Activated CD4-positive, alpha-beta T cell treated with anti-CD3 and anti-CD28 coated beads for 36 hours (primary cell): ENCODE results near the gene POU2F3. TPM values are rescaled to one million over a fixed set of nuclear protein-coding genes. Genes with fewer than 3 reads are reported as not detected.

ENCODE experiments used
- ATAC-seq: fragments of 200-7000 bp; cut with Tn5 transposase; one replicate; pipeline ENCODE4 v1.10.0; 2021; ENCODE audit warnings: mild to moderate bottlenecking, moderate library complexity
- CTCF ChIA-PET: fragments of 350-600 bp; sonication (Branson Sonifier 250); formaldehyde crosslinking; loops from one replicate; lab custom pipeline; 2021; ENCODE audit warnings: antibody characterized with exemption; lab: Charles Lee
- POLR2A ChIA-PET: fragments of 350-600 bp; sonication (Branson Sonifier 250); formaldehyde crosslinking; loops from one replicate; lab custom pipeline; 2021; ENCODE audit warnings: antibody characterized with exemption, inconsistent platforms; lab: Charles Lee
- DNase-seq: peaks from one replicate; pipeline ENCODE4 v3.0.0-alpha.2; 2020
- H3K27ac Mint-ChIP-seq: one replicate; pipeline ENCODE4 v1.8.0; 2021; ENCODE audit warnings: mixed read lengths
- H3K27me3 Mint-ChIP-seq: one replicate; pipeline ENCODE4 v1.8.0; 2021; ENCODE audit warnings: mixed read lengths
- H3K36me3 Mint-ChIP-seq: one replicate; pipeline ENCODE4 v1.8.0; 2021; ENCODE audit warnings: low read depth, mixed read lengths
- H3K4me1 Mint-ChIP-seq: one replicate; pipeline ENCODE4 v1.8.0; 2021; ENCODE audit warnings: mixed read lengths
- H3K4me3 Mint-ChIP-seq: one replicate; pipeline ENCODE4 v1.8.0; 2021; ENCODE audit warnings: mild to moderate bottlenecking, moderate library complexity, mixed read lengths
- H3K9me3 Mint-ChIP-seq: one replicate; pipeline ENCODE4 v1.8.0; 2021; ENCODE audit warnings: low read depth, mixed read lengths
- intact Hi-C, 2 experiments: fragments of 100-400 bp; cut with DNase I in 1 of 2; cut with micrococcal nuclease in 1 of 2; formaldehyde crosslinking; loops; one replicate each; pipeline versions ENCODE4 v1.14.2 to v1.15.1; 2022 to 2024; cut with DNase I, micrococcal nuclease
- total RNA-seq, 2 experiments: library from RNA; stranded (reverse); gene quantifications; one replicate each; pipeline ENCODE4 v1.2.3, GENCODE V29; 2021

The POU2F3 gene
- total RNA-seq, 2 experiments from 2014 or later = not detected

GRCh38 chr11:120290956-120291355 lies 51.0 kb downstream of the POU2F3 start:
- H3K9me3 Mint-ChIP-seq = no peaks in the 10 kb centered on the region
- ATAC-seq = no peak
- no peaks in the 10 kb centered on the region for H3K4me1 Mint-ChIP-seq
- H3K36me3 Mint-ChIP-seq = no peaks in the 10 kb centered on the region
- peaks cover 36% of the 10 kb centered on the region for H3K27me3 Mint-ChIP-seq
- ChIA-PET POLR2A (no interaction called here), CTCF (interaction anchor here (0.5 kb wide), 1 partner anchor 17 kb away, joined by 3 read pairs; no protein-coding TSS in a partner anchor)
- H3K4me3 Mint-ChIP-seq = no peak overlapping the region
- H3K27ac Mint-ChIP-seq = no peak overlapping the region
- intact Hi-C loops = no loop called here
- no peak for DNase-seq

- ChIA-PET CTCF (interaction anchor here (1.9 kb wide), 1 partner anchor 10 kb away, joined by 7 read pairs; no protein-coding TSS in a partner anchor), POLR2A (no interaction called here)
- no peak overlapping the region for H3K4me3 Mint-ChIP-seq
- intact Hi-C loops = no loop called here
- no peaks in the 10 kb centered on the region for H3K36me3 Mint-ChIP-seq
- no peak overlapping the region for H3K27ac Mint-ChIP-seq
- DNase-seq (no peak), ATAC-seq (no peak)
- no peaks in the 10 kb centered on the region for H3K4me1 Mint-ChIP-seq
- H3K27me3 Mint-ChIP-seq = peaks cover 45% of the 10 kb centered on the region
- no peaks in the 10 kb centered on the region for H3K9me3 Mint-ChIP-seq
Measured at GRCh38 chr11:120293038-120293800, 53.3 kb downstream of the POU2F3 start.

- peaks cover 47% of the 10 kb centered on the region for H3K27me3 Mint-ChIP-seq
- H3K4me3 Mint-ChIP-seq = no peak overlapping the region
- no peaks in the 10 kb centered on the region for H3K9me3 Mint-ChIP-seq
- no peaks in the 10 kb centered on the region for H3K4me1 Mint-ChIP-seq
- intact Hi-C loops = no loop called here
- ChIA-PET CTCF (interaction anchor here (0.7 to 1.9 kb wide), 2 partner anchors 9 to 57 kb away, joined by 3 to 7 read pairs; no protein-coding TSS in a partner anchor), POLR2A (no interaction called here)
- no peaks in the 10 kb centered on the region for H3K36me3 Mint-ChIP-seq
- DNase-seq (no peak), ATAC-seq (no peak)
- H3K27ac Mint-ChIP-seq = no peak overlapping the region
Measured at GRCh38 chr11:120294096-120294495, 54.2 kb downstream of the POU2F3 start.

- ChIA-PET POLR2A (no interaction called here), CTCF (no interaction called here)
- intact Hi-C loops = no loop called here
- DNase-seq (no peak), ATAC-seq (no peak)
- H3K9me3 Mint-ChIP-seq = no peaks in the 10 kb centered on the region
- H3K36me3 Mint-ChIP-seq = no peaks in the 10 kb centered on the region
- no peak overlapping the region for H3K4me3 Mint-ChIP-seq
- H3K27me3 Mint-ChIP-seq = peaks cover 43% of the 10 kb centered on the region
- H3K4me1 Mint-ChIP-seq = no peaks in the 10 kb centered on the region
- no peak overlapping the region for H3K27ac Mint-ChIP-seq
Measured at GRCh38 chr11:120295099-120295498, 55.2 kb downstream of the POU2F3 start.

- ATAC-seq (no peak), DNase-seq (no peak)
- peaks cover 41% of the 10 kb centered on the region for H3K27me3 Mint-ChIP-seq
- no peaks in the 10 kb centered on the region for H3K9me3 Mint-ChIP-seq
- ChIA-PET CTCF (interaction anchor here (1.0 kb wide), 1 partner anchor 60 kb away, joined by 7 read pairs; no protein-coding TSS in a partner anchor), POLR2A (no interaction called here)
- no peaks in the 10 kb centered on the region for H3K4me1 Mint-ChIP-seq
- no peaks in the 10 kb centered on the region for H3K36me3 Mint-ChIP-seq
- intact Hi-C loops = no loop called here
- H3K27ac Mint-ChIP-seq = no peak overlapping the region
- H3K4me3 Mint-ChIP-seq = no peak overlapping the region
Measured at GRCh38 chr11:120296554-120296953, 56.6 kb downstream of the POU2F3 start.

- Mint-ChIP-seq H3K27me3 (peaks cover 40% of the 10 kb centered on the region), H3K4me1 (no peaks in the 10 kb centered on the region), H3K27ac (no peak overlapping the region), H3K36me3 (no peaks in the 10 kb centered on the region), H3K9me3 (no peaks in the 10 kb centered on the region), H3K4me3 (no peak overlapping the region)
- POLR2A ChIA-PET = no interaction called here
- ATAC-seq = no peak
- CTCF ChIA-PET = interaction anchor here (0.7 to 8.7 kb wide), 4 partner anchors 9 to 74 kb away, joined by 3 to 164 read pairs (median 4); partner anchors contain the start of gene POU2F3
- intact Hi-C loops = no loop called here
- DNase-seq = no peak
Measured at GRCh38 chr11:120298461-120298860, 58.5 kb downstream of the POU2F3 start.

GRCh38 chr11:120302001-120302805 lies 62.3 kb downstream of the POU2F3 start:
- H3K4me3 Mint-ChIP-seq = no peak overlapping the region
- DNase-seq (no peak), ATAC-seq (peak; percentile 15)
- no peaks in the 10 kb centered on the region for H3K36me3 Mint-ChIP-seq
- CTCF ChIA-PET = interaction anchor here (0.6 to 8.7 kb wide), 32 partner anchors 8 to 1466 kb away, joined by 3 to 164 read pairs (median 4); partner anchors contain the start of gene POU2F3
- no peaks in the 10 kb centered on the region for H3K4me1 Mint-ChIP-seq
- H3K27me3 Mint-ChIP-seq = peaks cover 28% of the 10 kb centered on the region
- intact Hi-C loops = no loop called here
- H3K27ac Mint-ChIP-seq = no peak overlapping the region
- H3K9me3 Mint-ChIP-seq = no peaks in the 10 kb centered on the region
- POLR2A ChIA-PET = interaction anchor here (1.5 kb wide), 1 partner anchor 66 kb away, joined by 4 read pairs; no protein-coding TSS in a partner anchor

- peak; percentile 84 for DNase-seq
Measured at GRCh38 chr11:120303004-120303637, 63.2 kb downstream of the POU2F3 start.

GRCh38 chr11:120304526-120304925 lies 64.6 kb downstream of the POU2F3 start:
- Mint-ChIP-seq H3K9me3 (no peaks in the 10 kb centered on the region), H3K4me3 (no peak overlapping the region), H3K36me3 (no peaks in the 10 kb centered on the region), H3K27me3 (peaks cover 18% of the 10 kb centered on the region), H3K27ac (no peak overlapping the region), H3K4me1 (no peaks in the 10 kb centered on the region)
- no peak for ATAC-seq
- CTCF ChIA-PET = interaction anchor here (0.6 to 8.7 kb wide), 10 partner anchors 13 to 163 kb away, joined by 3 to 164 read pairs (median 5); partner anchors contain the start of gene POU2F3
- intact Hi-C loops = no loop called here
- no peak for DNase-seq
- POLR2A ChIA-PET = no interaction called here

More at GRCh38 chr11:120303004-120303637, 63.2 kb downstream of the POU2F3 start:
- CTCF ChIA-PET = interaction anchor here (0.6 to 8.7 kb wide), 38 partner anchors 8 to 906 kb away, joined by 3 to 164 read pairs (median 4); partner anchors contain the start of gene POU2F3
- peak; percentile 94 for ATAC-seq
- intact Hi-C loops = loop anchor here (1.0 kb wide), 2 partner anchors 68 to 131 kb away; no protein-coding TSS in a partner anchor
- H3K4me3 Mint-ChIP-seq = no peak overlapping the region
- peaks cover 24% of the 10 kb centered on the region for H3K27me3 Mint-ChIP-seq
- H3K4me1 Mint-ChIP-seq = no peaks in the 10 kb centered on the region
- no peak overlapping the region for H3K27ac Mint-ChIP-seq
- H3K36me3 Mint-ChIP-seq = no peaks in the 10 kb centered on the region
- POLR2A ChIA-PET = interaction anchor here (1.5 kb wide), 1 partner anchor 67 kb away, joined by 4 read pairs; no protein-coding TSS in a partner anchor
- no peaks in the 10 kb centered on the region for H3K9me3 Mint-ChIP-seq

GRCh38 chr11:120305286-120305685 lies 65.3 kb downstream of the POU2F3 start:
- no peaks in the 10 kb centered on the region for H3K9me3 Mint-ChIP-seq
- no peaks in the 10 kb centered on the region for H3K36me3 Mint-ChIP-seq
- H3K27me3 Mint-ChIP-seq = peaks cover 16% of the 10 kb centered on the region
- DNase-seq (no peak), ATAC-seq (no peak)
- CTCF ChIA-PET = interaction anchor here (0.6 to 8.7 kb wide), 4 partner anchors 29 to 825 kb away, joined by 3 to 164 read pairs (median 5); partner anchors contain the start of gene POU2F3
- POLR2A ChIA-PET = no interaction called here
- H3K4me1 Mint-ChIP-seq = no peaks in the 10 kb centered on the region
- no peak overlapping the region for H3K27ac Mint-ChIP-seq
- intact Hi-C loops = no loop called here
- no peak overlapping the region for H3K4me3 Mint-ChIP-seq
